GM19043 (cell line): ENCODE measurements around the gene UCK1.
"Not testable (repeated sequence)": the region's sequence is repeated elsewhere in the genome, so short reads cannot be mapped to it uniquely, and the experiment has no call there.

Source experiments
- ATAC-seq: cut with Tn5 transposase; IDR thresholded peaks from one replicate; pipeline ENCODE4 v1.9.1; 2021; ENCODE audit warnings: low read depth; ENCODE audit not compliant: unreplicated experiment

UCK1 gene

GRCh38 chr9:131554843-131555351, 23.8 kb upstream of the UCK1 start:
- no peak for ATAC-seq

GRCh38 chr9:131554087-131554842, 23.2 kb upstream of the UCK1 start:
- ATAC-seq: no peak

- no peak for ATAC-seq
Measured at GRCh38 chr9:131552030-131552429, 21.0 kb upstream of the UCK1 start.

- not testable (repeated sequence) for ATAC-seq
Measured at GRCh38 chr9:131550465-131550864, 19.4 kb upstream of the UCK1 start.

- ATAC-seq: not testable (repeated sequence)
Measured at GRCh38 chr9:131549186-131549585, 18.1 kb upstream of the UCK1 start.

GRCh38 chr9:131546336-131547084, 15.4 kb upstream of the UCK1 start:
- ATAC-seq: no peak

GRCh38 chr9:131545786-131546335, 14.8 kb upstream of the UCK1 start:
- no peak for ATAC-seq

GRCh38 chr9:131545003-131545785, 14.1 kb upstream of the UCK1 start, which contains the start of gene PRRT1B:
Gene PRRT1B (plus strand): TSS chr9:131545523. CDS start chr9:131545616, 93 bp downstream.
- ATAC-seq: no peak

- ATAC-seq: no peak
Measured at GRCh38 chr9:131543141-131543540, 12.1 kb upstream of the UCK1 start.

GRCh38 chr9:131539223-131539923, 8.3 kb upstream of the UCK1 start:
- no peak for ATAC-seq

GRCh38 chr9:131537946-131538345, 6.9 kb upstream of the UCK1 start:
- no peak for ATAC-seq

GRCh38 chr9:131534721-131535237, 3.7 kb upstream of the UCK1 start:
- ATAC-seq: no peak

- ATAC-seq: peak; percentile 22
Measured at GRCh38 chr9:131530546-131530919, 530 bp downstream of the UCK1 start.

- ATAC-seq: no peak
Measured at GRCh38 chr9:131529597-131530545, 1.2 kb downstream of the UCK1 start.

- ATAC-seq: no peak
Measured at GRCh38 chr9:131528886-131529505, 2.1 kb downstream of the UCK1 start.

GRCh38 chr9:131528186-131528585, 2.9 kb downstream of the UCK1 start:
- no peak for ATAC-seq

GRCh38 chr9:131525643-131526565, 5.2 kb downstream of the UCK1 start:
- ATAC-seq: no peak
